HepG2 (cell line): ENCODE results near the gene HSPA14. TPM values are rescaled to one million over a fixed set of nuclear protein-coding genes. Genes with fewer than 3 reads are reported as not detected.

ENCODE experiments used
- KAT2B ChIP-seq: fragments of 150-350 bp; IDR thresholded peaks from 2 replicates; pipeline ENCODE4 v1.6.1; 2014; ENCODE audit warnings: low read depth, low read length, borderline replicate concordance
- MXI1 ChIP-seq: IDR thresholded peaks from 3 replicates; pipeline ENCODE4 v1.6.1; 2012; ENCODE audit warnings: low read depth, low read length, inconsistent platforms, borderline replicate concordance
- PPARG ChIP-seq: conservative IDR thresholded peaks from 2 replicates; pipeline ENCODE4 v1.6.1; 2016; ENCODE audit warnings: missing biosample characterization, missing genetic modification reagents
- ZBTB7B ChIP-seq: sonication (generic); formaldehyde crosslinking; IDR thresholded peaks from 2 replicates; pipeline ENCODE4 v1.4.0; 2020; ENCODE audit warnings: missing genetic modification reagents
- ZNF546 ChIP-seq: sonication (generic); formaldehyde crosslinking; conservative IDR thresholded peaks from 2 replicates; pipeline ENCODE4 v1.8.1; 2023; ENCODE audit warnings: mild to moderate bottlenecking, missing genetic modification reagents
- ZNF772 ChIP-seq: sonication (generic); formaldehyde crosslinking; IDR thresholded peaks from 2 replicates; pipeline ENCODE4 v1.5.0; 2020; ENCODE audit warnings: mild to moderate bottlenecking, missing genetic modification reagents
- polyA plus RNA-seq, 8 experiments: library from polyadenylated mRNA; depleted of rRNA in 3 of 8; stranded (reverse) in 7 of 8; unstranded in 1 of 8; fragments of >200 nt; fragmentation: Illumina TruSeq in 4 of 8; extraction: Trizol in 4 of 8; gene quantifications; 2 replicates each; pipeline versions ENCODE4 v1.2.1 to v1.2.3, GENCODE V29; 2011 to 2016; ENCODE audit warnings: low read depth in 4 of 8, missing spikeins in 1 of 8, mixed read lengths in 1 of 8; ENCODE audit not compliant: insufficient read depth in 1 of 8
- total RNA-seq, 5 experiments: library from RNA; depleted of rRNA; stranded (reverse); fragments of >200 nt; fragmentation: Illumina TruSeq; extraction: Trizol; gene quantifications; 2 replicates each; pipeline ENCODE4 v1.2.3, GENCODE V29; 2016; ENCODE audit warnings: low read depth in 1 of 5
- TF ChIP-seq, protein P1 (sequence below), 2 experiments: fragments of 450-650 bp in 1 of 2; sonication (generic) in 1 of 2; formaldehyde crosslinking in 1 of 2; IDR thresholded peaks; 2 replicates each; pipeline versions ENCODE4 v1.6.1 to v1.8.0; 2016 to 2022; ENCODE audit warnings: antibody characterized with exemption in 1 of 2, mild to moderate bottlenecking in 1 of 2, missing genetic modification reagents in 1 of 2
- TF ChIP-seq, protein P2 (sequence below): sonication (generic); formaldehyde crosslinking; IDR thresholded peaks from 2 replicates; pipeline ENCODE4 v1.4.0; 2020; ENCODE audit warnings: missing genetic modification reagents, borderline replicate concordance

HSPA14 gene
- total and polyA plus RNA-seq, 2 of the 13 experiments (the other 11 are each of a cell fraction or from before 2014, with no cell fraction given): 10.7 to 29.8 TPM

DNA sequence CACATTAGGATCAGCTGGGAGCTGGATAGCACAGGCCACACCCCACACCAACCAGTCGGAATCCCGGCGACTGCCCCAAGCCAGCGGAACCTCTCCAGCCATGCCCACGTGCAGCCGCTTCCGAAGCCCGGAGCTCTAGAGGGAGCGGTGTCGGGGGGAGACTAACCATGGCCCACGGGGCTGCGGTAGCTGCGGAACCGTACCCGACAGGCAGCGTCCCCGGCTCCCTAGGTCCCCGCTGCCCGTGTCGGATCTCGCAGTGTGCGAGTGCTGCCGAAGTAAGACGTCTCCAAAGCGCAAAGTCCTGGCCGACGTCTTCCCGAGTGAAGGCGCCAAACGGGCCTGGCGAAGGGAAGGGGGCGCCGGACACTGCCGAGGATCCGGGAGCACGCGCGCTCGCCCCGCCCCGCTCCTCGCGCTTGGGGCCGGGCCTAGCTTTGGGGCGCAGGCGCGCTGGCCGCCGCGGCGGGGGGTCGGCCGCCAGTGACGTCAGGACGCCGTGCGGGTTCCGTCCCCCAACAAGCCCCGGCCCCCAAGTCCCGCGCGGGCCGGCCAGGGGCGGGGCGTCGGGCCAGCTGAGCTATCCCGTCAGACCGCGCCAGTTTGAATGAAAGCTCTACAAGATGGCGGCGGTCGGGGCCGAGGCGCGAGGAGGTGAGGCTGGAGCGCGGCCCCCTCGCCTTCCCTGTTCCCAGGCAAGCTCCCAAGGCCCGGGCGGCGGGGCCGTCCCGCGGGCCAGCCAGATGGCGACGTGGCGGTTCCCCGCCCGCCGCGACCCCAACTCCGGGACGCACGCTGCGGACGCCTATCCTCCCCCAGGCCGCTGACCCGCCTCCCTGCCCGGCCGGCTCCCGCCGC is 40.4 kb downstream of the HSPA14 start, which contains the start of gene SUV39H2 (continued):
- TF ChIP-seq, protein P1, sequence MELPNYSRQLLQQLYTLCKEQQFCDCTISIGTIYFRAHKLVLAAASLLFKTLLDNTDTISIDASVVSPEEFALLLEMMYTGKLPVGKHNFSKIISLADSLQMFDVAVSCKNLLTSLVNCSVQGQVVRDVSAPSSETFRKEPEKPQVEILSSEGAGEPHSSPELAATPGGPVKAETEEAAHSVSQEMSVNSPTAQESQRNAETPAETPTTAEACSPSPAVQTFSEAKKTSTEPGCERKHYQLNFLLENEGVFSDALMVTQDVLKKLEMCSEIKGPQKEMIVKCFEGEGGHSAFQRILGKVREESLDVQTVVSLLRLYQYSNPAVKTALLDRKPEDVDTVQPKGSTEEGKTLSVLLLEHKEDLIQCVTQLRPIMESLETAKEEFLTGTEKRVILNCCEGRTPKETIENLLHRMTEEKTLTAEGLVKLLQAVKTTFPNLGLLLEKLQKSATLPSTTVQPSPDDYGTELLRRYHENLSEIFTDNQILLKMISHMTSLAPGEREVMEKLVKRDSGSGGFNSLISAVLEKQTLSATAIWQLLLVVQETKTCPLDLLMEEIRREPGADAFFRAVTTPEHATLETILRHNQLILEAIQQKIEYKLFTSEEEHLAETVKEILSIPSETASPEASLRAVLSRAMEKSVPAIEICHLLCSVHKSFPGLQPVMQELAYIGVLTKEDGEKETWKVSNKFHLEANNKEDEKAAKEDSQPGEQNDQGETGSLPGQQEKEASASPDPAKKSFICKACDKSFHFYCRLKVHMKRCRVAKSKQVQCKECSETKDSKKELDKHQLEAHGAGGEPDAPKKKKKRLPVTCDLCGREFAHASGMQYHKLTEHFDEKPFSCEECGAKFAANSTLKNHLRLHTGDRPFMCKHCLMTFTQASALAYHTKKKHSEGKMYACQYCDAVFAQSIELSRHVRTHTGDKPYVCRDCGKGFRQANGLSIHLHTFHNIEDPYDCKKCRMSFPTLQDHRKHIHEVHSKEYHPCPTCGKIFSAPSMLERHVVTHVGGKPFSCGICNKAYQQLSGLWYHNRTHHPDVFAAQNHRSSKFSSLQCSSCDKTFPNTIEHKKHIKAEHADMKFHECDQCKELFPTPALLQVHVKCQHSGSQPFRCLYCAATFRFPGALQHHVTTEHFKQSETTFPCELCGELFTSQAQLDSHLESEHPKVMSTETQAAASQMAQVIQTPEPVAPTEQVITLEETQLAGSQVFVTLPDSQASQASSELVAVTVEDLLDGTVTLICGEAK (IDR thresholded peaks at IDR 0.05): no peak
- TF ChIP-seq, protein P1 (CRISPR knock-in tag; IDR thresholded peaks at IDR 0.05): peak; percentile 42; the same call in 1 of the 2 replicates
- TF ChIP-seq PPARG: no peak
- TF ChIP-seq ZBTB7B (CRISPR knock-in tag): peak; percentile 85
- TF ChIP-seq ZNF772 (CRISPR knock-in tag): no peak; the same call in 1 of the 2 replicates
- peak; percentile 91 for TF ChIP-seq MXI1
- TF ChIP-seq, protein P2, sequence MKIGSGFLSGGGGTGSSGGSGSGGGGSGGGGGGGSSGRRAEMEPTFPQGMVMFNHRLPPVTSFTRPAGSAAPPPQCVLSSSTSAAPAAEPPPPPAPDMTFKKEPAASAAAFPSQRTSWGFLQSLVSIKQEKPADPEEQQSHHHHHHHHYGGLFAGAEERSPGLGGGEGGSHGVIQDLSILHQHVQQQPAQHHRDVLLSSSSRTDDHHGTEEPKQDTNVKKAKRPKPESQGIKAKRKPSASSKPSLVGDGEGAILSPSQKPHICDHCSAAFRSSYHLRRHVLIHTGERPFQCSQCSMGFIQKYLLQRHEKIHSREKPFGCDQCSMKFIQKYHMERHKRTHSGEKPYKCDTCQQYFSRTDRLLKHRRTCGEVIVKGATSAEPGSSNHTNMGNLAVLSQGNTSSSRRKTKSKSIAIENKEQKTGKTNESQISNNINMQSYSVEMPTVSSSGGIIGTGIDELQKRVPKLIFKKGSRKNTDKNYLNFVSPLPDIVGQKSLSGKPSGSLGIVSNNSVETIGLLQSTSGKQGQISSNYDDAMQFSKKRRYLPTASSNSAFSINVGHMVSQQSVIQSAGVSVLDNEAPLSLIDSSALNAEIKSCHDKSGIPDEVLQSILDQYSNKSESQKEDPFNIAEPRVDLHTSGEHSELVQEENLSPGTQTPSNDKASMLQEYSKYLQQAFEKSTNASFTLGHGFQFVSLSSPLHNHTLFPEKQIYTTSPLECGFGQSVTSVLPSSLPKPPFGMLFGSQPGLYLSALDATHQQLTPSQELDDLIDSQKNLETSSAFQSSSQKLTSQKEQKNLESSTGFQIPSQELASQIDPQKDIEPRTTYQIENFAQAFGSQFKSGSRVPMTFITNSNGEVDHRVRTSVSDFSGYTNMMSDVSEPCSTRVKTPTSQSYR (CRISPR knock-in tag): peak; percentile 74
- TF ChIP-seq ZNF546 (CRISPR knock-in tag): no peak; the same call in 1 of the 2 replicates
- TF ChIP-seq KAT2B: no peak
